ENCODE results near the gene IFIT1. TPM values are rescaled to one million over a fixed set of nuclear protein-coding genes. Genes with fewer than 3 reads are reported as not detected.

The IFIT1 gene
- total and polyA plus RNA-seq, 2 donors (not counting 3 experiments of a cell fraction or from before 2014, with no cell fraction given) = 0.51 to 0.75 TPM

GRCh38 chr10:89393898-89394297 is 1.5 kb downstream of the IFIT1 start:
- H4K20me1 ChIP-seq (replicated peaks; ENCODE audit: control insufficient read depth, extremely low read depth, insufficient read depth, low read length) = no peaks in the 10 kb centered on the region
- peaks cover 10% of the 10 kb centered on the region for H3K4me1 ChIP-seq (ENCODE audit: control insufficient read depth, extremely low read depth, insufficient read depth, low read length)
- H3K4me3 ChIP-seq (replicated peaks in 1 of 3; ENCODE audit: insufficient read depth in 1 of 3, low read depth in 1 of 3, low read length in 3 of 3) = no peak overlapping the region
- no peak overlapping the region for H3K4me2 ChIP-seq (ENCODE audit: insufficient read depth, low read length)
- dilution Hi-C loops (cut with MboI; ENCODE audit: extremely low pct_ligation_motif_present, low sequenced_read_pairs) = no loop called here
- no peak for FAIRE-seq
- H3K9me1 ChIP-seq (replicated peaks; ENCODE audit: control insufficient read depth, extremely low read depth, insufficient read depth, low read length) = no peaks in the 10 kb centered on the region
- TF ChIP-seq GATA2 (IDR thresholded peaks at IDR 0.05; ENCODE audit: insufficient read depth, insufficient read length, low read depth, low read length) (no peak), MYC (IDR thresholded peaks at IDR 0.05; ENCODE audit: low read depth, low read length) (no peak), JUN (IDR thresholded peaks at IDR 0.05; ENCODE audit: borderline replicate concordance, insufficient read depth, insufficient read length, low read depth) (no peak), EZH2 (IDR thresholded peaks at IDR 0.05; ENCODE audit: borderline replicate concordance, low read depth, low read length, severe bottlenecking) (no peak), FOS (IDR thresholded peaks at IDR 0.05; ENCODE audit: borderline replicate concordance, insufficient read depth, low read length) (no peak), POLR2AphosphoS5 (IDR thresholded peaks at IDR 0.05; ENCODE audit: insufficient read depth, low read depth, low read length) (no peak), POLR2A (IDR thresholded peaks at IDR 0.05; ENCODE audit: low read depth, low read length) (no peak), CTCF (IDR thresholded peaks at IDR 0.05; ENCODE audit: extremely low read depth in 1 of 2, insufficient read depth in 1 of 2, low read depth in 1 of 2, low read length in 2 of 2) (no peak)
- TF ChIP-seq, protein P1, sequence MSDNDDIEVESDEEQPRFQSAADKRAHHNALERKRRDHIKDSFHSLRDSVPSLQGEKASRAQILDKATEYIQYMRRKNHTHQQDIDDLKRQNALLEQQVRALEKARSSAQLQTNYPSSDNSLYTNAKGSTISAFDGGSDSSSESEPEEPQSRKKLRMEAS (IDR thresholded peaks at IDR 0.05; ENCODE audit: insufficient read depth, insufficient read length) = no peak
- H3K36me3 ChIP-seq (ENCODE audit: control insufficient read depth in 2 of 2, extremely low read depth in 1 of 2, insufficient read depth in 2 of 2, low read length in 2 of 2) = no peaks in the 10 kb centered on the region
- H3K9me3 ChIP-seq (replicated peaks; ENCODE audit: control insufficient read depth, insufficient read depth, low read length) = no peaks in the 10 kb centered on the region
- no peak overlapping the region for H3K9ac ChIP-seq (replicated peaks; ENCODE audit: extremely low read depth, insufficient read depth, low read length)
- H3K27ac ChIP-seq (ENCODE audit: insufficient read depth, low read depth, low read length) = no peak overlapping the region
- ChIA-PET CTCF (no interaction called here), POLR2A (no interaction called here)
- DNase-seq (ENCODE audit: low read depth, low spot score) = no peak
- H3K27me3 ChIP-seq (ENCODE audit: control insufficient read depth in 2 of 2, insufficient read depth in 2 of 2, low read length in 2 of 2) = no peaks in the 10 kb centered on the region
- H2AFZ ChIP-seq (ENCODE audit: low read depth, low read length) = no peak overlapping the region
- no TSS peak for BruUV-seq (replicated peaks)
- intact Hi-C loops (cut with micrococcal nuclease) = no loop called here
- H3K79me2 ChIP-seq (ENCODE audit: control insufficient read depth, insufficient read depth, low read length) = no peaks in the 10 kb centered on the region

Measured in endothelial cell of umbilical vein (primary cell).